Osteocyte (in vitro differentiated cells): ENCODE measurements around the gene MCRS1. TPM values are rescaled to one million over a fixed set of nuclear protein-coding genes. Genes with fewer than 3 reads are reported as not detected.

ENCODE experiments used
- DNase-seq: peaks from one replicate; pipeline ENCODE4 v3.0.0; 2021; ENCODE audit warnings: mixed read lengths; ENCODE audit not compliant: unreplicated experiment; ENCODE audit errors: extremely low spot score
- H3K27ac Mint-ChIP-seq: one replicate; pipeline ENCODE4 v1.8.0; 2021; ENCODE audit warnings: mild to moderate bottlenecking, mixed read lengths; ENCODE audit not compliant: unreplicated experiment
- H3K27me3 Mint-ChIP-seq: one replicate; pipeline ENCODE4 v1.8.0; 2021; ENCODE audit warnings: mixed read lengths; ENCODE audit not compliant: unreplicated experiment
- H3K36me3 Mint-ChIP-seq: one replicate; pipeline ENCODE4 v1.8.0; 2021; ENCODE audit warnings: mixed read lengths; ENCODE audit not compliant: unreplicated experiment
- H3K4me1 Mint-ChIP-seq: one replicate; pipeline ENCODE4 v1.8.0; 2021; ENCODE audit warnings: mixed read lengths; ENCODE audit not compliant: unreplicated experiment
- H3K4me3 Mint-ChIP-seq: one replicate; pipeline ENCODE4 v1.8.0; 2021; ENCODE audit warnings: mild to moderate bottlenecking, moderate library complexity, mixed read lengths; ENCODE audit not compliant: unreplicated experiment
- H3K9me3 Mint-ChIP-seq: one replicate; pipeline ENCODE4 v1.8.0; 2021; ENCODE audit warnings: mixed read lengths; ENCODE audit not compliant: unreplicated experiment
- total RNA-seq: library from RNA; stranded (reverse); gene quantifications from 2 replicates; pipeline ENCODE4 v1.2.1, GENCODE V29; 2021
- TF ChIP-seq, protein P1 (sequence below): fragments of 200-600 bp; sonication (generic); IDR thresholded peaks from 2 replicates; pipeline ENCODE4 v1.5.0; 2021; ENCODE audit warnings: antibody characterized with exemption, mild to moderate bottlenecking, moderate library complexity

Gene MCRS1
- total RNA-seq, 1 donor from 2014 or later: 69.3 TPM

DNA sequence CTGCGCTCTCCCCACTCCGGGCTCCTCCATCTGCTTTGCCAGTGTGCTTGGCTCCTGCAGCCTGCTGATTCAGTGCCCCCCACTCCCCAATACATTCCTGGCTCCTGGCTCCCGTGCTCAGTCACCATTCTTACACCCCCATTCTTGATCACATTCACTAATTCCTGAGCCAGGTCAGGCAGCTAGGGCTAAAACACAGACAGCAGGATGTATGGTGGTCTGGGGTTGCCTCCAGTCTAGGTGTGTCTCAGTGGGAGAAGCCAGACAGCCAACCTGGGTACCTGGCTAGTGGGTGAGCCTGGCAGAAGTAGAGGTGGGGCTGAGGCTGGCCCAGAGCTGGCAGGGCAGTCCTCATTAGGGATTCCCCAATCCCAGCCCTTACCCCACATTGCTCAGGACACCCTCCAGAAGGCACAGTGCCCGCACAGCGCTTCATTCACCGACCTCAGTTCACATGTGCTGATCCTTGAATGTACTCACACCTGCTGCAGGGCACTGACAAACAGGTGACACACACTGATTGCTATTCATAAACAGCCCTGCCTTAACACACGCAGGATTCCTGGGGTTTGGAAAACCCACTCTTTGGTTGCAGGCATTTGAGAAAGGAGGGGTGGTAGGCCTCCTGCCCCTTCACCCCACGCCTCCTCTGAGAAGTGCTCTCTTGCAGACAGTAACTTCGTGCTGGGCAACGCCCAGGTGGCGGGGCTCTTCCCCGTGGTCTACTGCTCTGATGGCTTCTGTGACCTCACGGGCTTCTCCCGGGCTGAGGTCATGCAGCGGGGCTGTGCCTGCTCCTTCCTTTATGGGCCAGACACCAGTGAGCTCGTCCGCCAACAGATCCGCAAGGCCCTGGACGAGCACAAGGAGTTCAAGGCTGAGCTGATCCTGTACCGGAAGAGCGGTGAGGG lies 27.5 kb downstream of the MCRS1 start:
- H3K27ac Mint-ChIP-seq: no peak overlapping the region

DNA sequence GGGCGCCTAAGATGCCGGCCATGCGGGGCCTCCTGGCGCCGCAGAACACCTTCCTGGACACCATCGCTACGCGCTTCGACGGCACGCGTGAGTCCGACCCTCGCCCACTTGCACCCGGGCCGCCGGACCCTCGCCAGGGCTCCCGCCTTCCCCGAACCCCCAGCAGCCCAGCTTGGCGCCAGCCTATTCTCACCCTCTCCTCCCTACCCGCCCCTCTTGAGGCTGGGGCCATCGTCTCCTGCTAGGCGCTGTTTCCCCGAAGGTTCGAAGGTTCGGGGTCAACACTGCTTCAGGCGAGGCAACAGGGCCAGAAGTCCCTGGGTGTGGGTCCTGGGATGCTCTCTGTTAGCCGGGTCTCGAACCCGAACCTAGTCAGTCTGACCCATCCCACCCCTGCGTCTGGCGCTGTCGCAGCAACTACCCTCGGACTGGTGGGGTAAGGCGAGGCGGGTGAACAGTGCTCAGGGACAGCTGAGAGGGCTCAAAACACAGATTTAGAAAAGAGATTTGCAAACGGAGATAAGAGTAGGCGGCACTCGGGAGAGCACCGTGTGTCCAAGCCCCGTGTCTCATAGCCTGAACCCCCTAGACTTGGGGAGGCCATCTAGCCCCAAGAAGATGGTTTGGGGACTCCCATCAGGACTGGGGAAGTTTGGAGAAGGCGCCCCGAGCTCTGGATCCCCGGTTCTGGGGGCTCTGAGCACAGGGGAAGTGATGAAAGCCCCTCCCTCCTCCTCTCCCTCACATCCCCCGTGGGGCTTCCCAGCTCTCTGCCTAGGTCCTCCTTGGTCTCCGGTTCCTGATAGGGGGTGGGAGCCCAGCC lies 28.3 kb downstream of the MCRS1 start:
- DNase-seq: no peak
- peak overlapping the region; percentile 47 for H3K4me3 Mint-ChIP-seq

More for the DNA sequence above, 27.5 kb downstream of the MCRS1 start:
- TF ChIP-seq, protein P1, sequence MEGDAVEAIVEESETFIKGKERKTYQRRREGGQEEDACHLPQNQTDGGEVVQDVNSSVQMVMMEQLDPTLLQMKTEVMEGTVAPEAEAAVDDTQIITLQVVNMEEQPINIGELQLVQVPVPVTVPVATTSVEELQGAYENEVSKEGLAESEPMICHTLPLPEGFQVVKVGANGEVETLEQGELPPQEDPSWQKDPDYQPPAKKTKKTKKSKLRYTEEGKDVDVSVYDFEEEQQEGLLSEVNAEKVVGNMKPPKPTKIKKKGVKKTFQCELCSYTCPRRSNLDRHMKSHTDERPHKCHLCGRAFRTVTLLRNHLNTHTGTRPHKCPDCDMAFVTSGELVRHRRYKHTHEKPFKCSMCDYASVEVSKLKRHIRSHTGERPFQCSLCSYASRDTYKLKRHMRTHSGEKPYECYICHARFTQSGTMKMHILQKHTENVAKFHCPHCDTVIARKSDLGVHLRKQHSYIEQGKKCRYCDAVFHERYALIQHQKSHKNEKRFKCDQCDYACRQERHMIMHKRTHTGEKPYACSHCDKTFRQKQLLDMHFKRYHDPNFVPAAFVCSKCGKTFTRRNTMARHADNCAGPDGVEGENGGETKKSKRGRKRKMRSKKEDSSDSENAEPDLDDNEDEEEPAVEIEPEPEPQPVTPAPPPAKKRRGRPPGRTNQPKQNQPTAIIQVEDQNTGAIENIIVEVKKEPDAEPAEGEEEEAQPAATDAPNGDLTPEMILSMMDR: no peak
- peaks cover 11% of the 10 kb centered on the region for H3K4me1 Mint-ChIP-seq
- no peak for DNase-seq
- H3K27me3 Mint-ChIP-seq: peaks cover 21% of the 10 kb centered on the region
- H3K9me3 Mint-ChIP-seq: no peaks in the 10 kb centered on the region
- H3K4me3 Mint-ChIP-seq: peak overlapping the region; percentile 44
- H3K36me3 Mint-ChIP-seq: no peaks in the 10 kb centered on the region

GRCh38 chr12:49538510-49539403 lies 29.2 kb downstream of the MCRS1 start, which contains the start of gene KCNH3:
Gene KCNH3, plus strand, starts transcription at chr12:49539030. Its CDS starts 387 bp downstream, at chr12:49539417.
- TF ChIP-seq, protein P1: no peak

More for the DNA sequence above, 28.3 kb downstream of the MCRS1 start:
- H3K36me3 Mint-ChIP-seq: no peaks in the 10 kb centered on the region
- peaks cover 11% of the 10 kb centered on the region for H3K4me1 Mint-ChIP-seq
- peaks cover 19% of the 10 kb centered on the region for H3K27me3 Mint-ChIP-seq
- H3K27ac Mint-ChIP-seq: no peak overlapping the region
- TF ChIP-seq, protein P1: no peak
- no peaks in the 10 kb centered on the region for H3K9me3 Mint-ChIP-seq

DNA sequence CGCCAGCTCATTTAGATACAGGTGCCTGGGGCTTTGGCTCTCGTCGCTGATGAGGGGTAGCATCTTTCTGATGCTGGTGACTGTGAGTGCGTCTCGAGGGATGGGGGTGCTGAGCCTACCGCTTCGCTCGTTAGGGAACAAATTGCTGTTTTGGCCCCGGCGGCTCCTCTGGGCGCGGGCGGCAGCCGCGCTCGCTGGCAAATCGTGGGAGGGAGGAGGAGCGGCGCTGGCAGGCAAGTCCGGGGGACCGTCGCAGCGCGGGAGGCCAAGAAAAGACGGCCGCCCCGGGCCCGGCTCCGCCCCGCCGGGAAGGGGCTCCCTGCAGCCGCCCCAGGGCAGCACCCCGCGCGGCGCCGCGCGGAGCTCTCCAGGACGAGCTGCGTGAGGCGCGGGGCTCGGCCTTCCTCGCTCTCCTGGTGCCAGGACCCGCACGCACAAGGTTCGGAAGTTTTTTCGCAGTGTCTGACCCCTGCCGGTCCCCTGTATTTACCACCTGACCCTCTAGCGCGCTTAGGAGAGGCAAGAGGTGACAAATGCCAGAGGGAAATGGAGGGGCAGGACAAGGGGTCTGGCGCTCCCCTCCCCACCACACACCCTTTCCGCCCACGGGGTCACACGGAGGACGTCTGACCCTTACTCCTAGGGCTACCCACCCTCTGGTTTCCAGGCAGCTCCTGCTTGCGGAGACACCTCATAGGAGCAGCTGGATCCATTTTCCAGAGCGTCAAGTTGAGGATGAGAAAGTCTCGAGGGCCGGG lies 30.0 kb downstream of the MCRS1 start:
- Mint-ChIP-seq H3K27me3 (peaks cover 15% of the 10 kb centered on the region), H3K9me3 (no peaks in the 10 kb centered on the region), H3K27ac (no peak overlapping the region), H3K4me1 (peaks cover 11% of the 10 kb centered on the region), H3K36me3 (no peaks in the 10 kb centered on the region), H3K4me3 (peak overlapping the region; percentile 71)
- no peak for DNase-seq
- TF ChIP-seq, protein P1: no peak

More at GRCh38 chr12:49538510-49539403, 29.2 kb downstream of the MCRS1 start, which contains the start of gene KCNH3:
- H3K4me1 Mint-ChIP-seq: peaks cover 11% of the 10 kb centered on the region
- peaks cover 15% of the 10 kb centered on the region for H3K27me3 Mint-ChIP-seq
- no peaks in the 10 kb centered on the region for H3K36me3 Mint-ChIP-seq
- no peaks in the 10 kb centered on the region for H3K9me3 Mint-ChIP-seq
- H3K27ac Mint-ChIP-seq: no peak within 1 kb of the TSS
- H3K4me3 Mint-ChIP-seq: peak within 1 kb of the TSS; percentile 60
- no peak for DNase-seq
